ENCODE data around the gene SLC2A1.

DNA sequence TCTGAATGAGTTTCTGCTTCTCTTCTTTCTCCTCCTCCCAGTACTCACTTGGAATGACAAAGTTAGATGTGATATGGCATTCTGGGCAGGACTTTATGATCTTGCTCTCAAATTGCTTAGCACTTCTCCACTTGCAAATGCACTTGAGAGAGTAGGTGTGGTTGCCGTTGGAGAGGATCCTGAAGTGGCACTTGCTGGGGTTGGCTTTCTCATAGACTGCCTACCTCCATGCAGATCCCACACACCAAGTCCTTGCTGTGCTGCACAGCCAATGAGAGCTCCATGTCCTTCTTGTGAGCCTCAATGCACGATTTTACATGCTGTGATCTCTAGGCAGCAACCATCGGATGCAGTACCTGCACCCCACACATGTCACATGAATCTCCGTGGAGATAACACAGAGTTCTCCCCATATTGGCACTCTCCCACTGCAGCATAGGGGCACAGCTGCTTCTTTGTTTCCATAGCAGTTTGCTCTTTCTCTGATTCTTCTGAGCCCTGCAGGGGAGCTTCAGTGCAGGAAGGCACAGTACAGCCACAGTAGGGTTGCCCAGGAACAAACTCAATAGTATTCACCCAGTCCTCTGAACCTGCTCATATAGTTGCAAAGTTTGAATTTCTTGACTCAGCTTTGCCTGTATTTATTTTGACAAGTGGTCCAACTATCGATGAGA is 67.1 kb downstream of the SLC2A1 start:
- no peak for TF ChIP-seq CTCF (IDR thresholded peaks at IDR 0.05; ENCODE audit: poor library complexity)
- no peak for TF ChIP-seq EZH2phosphoT487 (IDR thresholded peaks at IDR 0.05; ENCODE audit: low read depth, severe bottlenecking, unreplicated experiment)
